Measurements from ENCODE around the gene PDK3. TPM values are rescaled to one million over a fixed set of nuclear protein-coding genes. Genes with fewer than 3 reads are reported as not detected.
A peak's percentile ranks its signal among the peaks of the same experiment; 100 is the strongest.

The PDK3 gene
- total RNA-seq, 3 donors from 2014 or later (not counting 1 experiment from before 2014, with no cell fraction given) = 21.9 to 30.9 (median 28.1) TPM

DNA sequence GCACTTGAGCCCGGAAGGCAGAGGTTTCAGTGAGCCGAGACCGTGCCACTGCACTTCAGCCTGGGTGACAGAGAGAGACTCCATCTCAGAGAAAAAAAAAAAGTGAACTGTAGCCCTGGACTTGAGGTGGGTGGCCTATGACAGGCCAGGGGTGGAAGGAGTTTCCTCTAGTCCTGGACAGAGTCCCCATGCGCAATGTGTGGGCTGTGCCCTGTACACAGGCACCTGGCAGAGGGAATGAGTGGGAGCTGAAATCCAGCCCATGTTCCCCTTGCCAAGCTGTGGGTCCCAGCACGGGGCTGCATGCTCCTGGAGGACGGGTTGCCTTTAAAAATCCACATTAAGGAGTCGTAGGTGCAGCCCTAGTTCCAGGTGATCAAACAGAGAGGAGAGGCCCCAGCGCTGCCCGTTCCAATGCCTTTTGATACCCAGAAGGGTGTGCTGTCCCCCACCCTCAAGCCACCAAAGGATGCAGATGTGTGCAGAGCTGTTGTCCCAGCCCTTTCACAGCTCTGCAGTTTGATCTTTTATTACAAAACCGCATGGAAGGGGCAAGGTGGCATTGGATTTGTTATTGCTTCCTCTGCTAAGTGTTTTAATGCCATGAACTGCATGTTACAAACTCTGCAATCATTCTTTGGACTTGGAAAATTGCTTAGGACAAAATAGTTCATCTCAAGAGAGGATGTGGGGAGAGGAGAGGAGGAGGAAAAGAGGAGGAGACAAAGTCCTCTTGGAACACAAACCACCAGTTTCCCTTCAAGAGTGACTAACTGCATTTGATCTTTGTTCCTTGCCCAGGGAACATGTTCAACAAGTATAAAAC, 38.0 kb upstream of the PDK3 start:
- H3K9me3 Mint-ChIP-seq = no peaks in the 10 kb centered on the region
- H3K4me1 Mint-ChIP-seq = peaks cover 9 to 12% of the 10 kb centered on the region in 2 donors
- no peak overlapping the region for H3K4me3 Mint-ChIP-seq
- DNase-seq = peak in 1 of 2 donors; percentile 1
- 95% methylated on average over 10 of the region's 10 CpGs for WGBS (ENCODE audit: insufficient coverage)
- intact Hi-C loops (cut with micrococcal nuclease) = no loop called here
- H3K36me3 Mint-ChIP-seq = no peaks in the 10 kb centered on the region
- no peaks in the 10 kb centered on the region for H3K27me3 Mint-ChIP-seq (ENCODE audit: low read depth in 2 of 2)
- H3K27ac ChIP-seq (ENCODE audit: low read length) = peak overlapping the region; percentile 42
- no peak for TF ChIP-seq CTCF (IDR thresholded peaks at IDR 0.05)
- ATAC-seq = peak in 2 of 3 donors; percentile 34 to 46
- peak overlapping the region; percentile 56 to 67 for H3K27ac Mint-ChIP-seq
- peaks cover 14% of the 10 kb centered on the region for H3K4me1 ChIP-seq (ENCODE audit: control insufficient read depth, insufficient read depth, low read length)
- no peaks in the 10 kb centered on the region for H3K36me3 ChIP-seq (ENCODE audit: control insufficient read depth, insufficient read depth, low read length)
- no peak overlapping the region for H3K4me3 ChIP-seq (ENCODE audit: low read length)
- no peaks in the 10 kb centered on the region for H3K27me3 ChIP-seq (ENCODE audit: control insufficient read depth, insufficient read depth, low read length)
- H3K9me3 ChIP-seq (ENCODE audit: control insufficient read depth, insufficient read depth, low read length) = no peaks in the 10 kb centered on the region

- peak overlapping the region; percentile 56 to 67 for H3K27ac Mint-ChIP-seq
- no peaks in the 10 kb centered on the region for H3K9me3 Mint-ChIP-seq
Observed at GRCh38 chrX:24427747-24428019, 37.4 kb upstream of the PDK3 start.

DNA sequence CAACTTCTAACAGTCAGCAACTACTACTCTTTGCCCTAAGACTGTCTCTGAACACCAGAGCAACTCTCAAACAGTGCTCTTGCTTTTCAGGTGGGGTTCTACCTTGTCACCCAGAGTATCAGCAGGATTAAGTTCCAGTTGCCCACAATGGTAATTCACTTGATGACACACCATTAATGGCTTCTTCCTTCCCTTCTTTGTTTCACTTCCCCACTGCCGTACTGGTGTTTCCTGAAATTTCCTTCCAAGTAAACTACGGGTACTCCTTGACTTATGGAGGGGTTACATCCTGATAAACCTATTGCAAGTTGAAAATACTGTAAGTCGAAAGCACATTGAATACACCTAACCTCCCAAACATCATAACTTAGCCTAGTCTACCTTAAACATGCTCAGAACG, 36.6 kb upstream of the PDK3 start:
- peak overlapping the region in 1 of 2 donors; percentile 67 for H3K27ac Mint-ChIP-seq
- Histone ChIP-seq H3K9me3 (ENCODE audit: control insufficient read depth, insufficient read depth, low read length) (no peaks in the 10 kb centered on the region), H3K36me3 (ENCODE audit: control insufficient read depth, insufficient read depth, low read length) (no peaks in the 10 kb centered on the region), H3K27ac (ENCODE audit: low read length) (no peak overlapping the region), H3K4me1 (ENCODE audit: control insufficient read depth, insufficient read depth, low read length) (peaks cover 14% of the 10 kb centered on the region), H3K27me3 (ENCODE audit: control insufficient read depth, insufficient read depth, low read length) (no peaks in the 10 kb centered on the region), H3K4me3 (ENCODE audit: low read length) (no peak overlapping the region)
- H3K9me3 Mint-ChIP-seq = no peaks in the 10 kb centered on the region
- 70% methylated on average over 2 of the region's 4 CpGs for WGBS (ENCODE audit: insufficient coverage)
- no peak for TF ChIP-seq CTCF (IDR thresholded peaks at IDR 0.05)
- H3K27me3 Mint-ChIP-seq (ENCODE audit: low read depth in 2 of 2) = no peaks in the 10 kb centered on the region
- ATAC-seq = no peak
- H3K4me1 Mint-ChIP-seq = peaks cover 17 to 21% of the 10 kb centered on the region in 2 donors
- no peak overlapping the region for H3K4me3 Mint-ChIP-seq
- H3K36me3 Mint-ChIP-seq = no peaks in the 10 kb centered on the region
- intact Hi-C loops (cut with micrococcal nuclease) = no loop called here
- no peak for DNase-seq

More at GRCh38 chrX:24427747-24428019, 37.4 kb upstream of the PDK3 start:
- intact Hi-C loops (cut with micrococcal nuclease) = no loop called here
- Histone ChIP-seq H3K36me3 (ENCODE audit: control insufficient read depth, insufficient read depth, low read length) (no peaks in the 10 kb centered on the region), H3K27ac (ENCODE audit: low read length) (peak overlapping the region; percentile 42), H3K27me3 (ENCODE audit: control insufficient read depth, insufficient read depth, low read length) (no peaks in the 10 kb centered on the region), H3K9me3 (ENCODE audit: control insufficient read depth, insufficient read depth, low read length) (no peaks in the 10 kb centered on the region), H3K4me1 (ENCODE audit: control insufficient read depth, insufficient read depth, low read length) (peaks cover 14% of the 10 kb centered on the region), H3K4me3 (ENCODE audit: low read length) (no peak overlapping the region)
- Mint-ChIP-seq H3K27me3 (ENCODE audit: low read depth in 2 of 2) (no peaks in the 10 kb centered on the region), H3K4me3 (no peak overlapping the region), H3K36me3 (no peaks in the 10 kb centered on the region), H3K4me1 (peaks cover 10 to 13% of the 10 kb centered on the region in 2 donors)
- no peak for DNase-seq
- ATAC-seq = peak in 1 of 3 donors; percentile 25
- 29% methylated on average over 1 of the region's 1 CpG for WGBS (ENCODE audit: insufficient coverage)
- TF ChIP-seq CTCF (IDR thresholded peaks at IDR 0.05) = no peak

DNA sequence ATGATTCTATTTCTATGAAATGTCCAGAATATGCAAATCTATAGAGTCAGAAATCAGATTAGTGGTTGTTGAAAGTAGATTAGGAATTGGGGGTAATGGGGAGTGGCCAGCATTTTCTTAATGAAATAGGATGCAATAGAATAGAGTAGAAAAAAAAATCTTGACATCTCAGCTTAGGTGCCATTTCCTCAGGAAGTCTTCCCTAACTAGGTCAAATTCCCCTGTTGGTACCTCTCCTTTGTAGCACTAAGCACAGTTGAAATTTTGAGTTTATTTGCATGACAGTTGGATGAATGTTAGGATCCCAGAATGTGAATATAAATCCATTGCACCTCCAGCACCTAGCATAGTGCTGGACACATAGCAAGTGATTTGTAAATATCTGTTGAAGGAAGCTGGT, 30.0 kb upstream of the PDK3 start:
- H3K27ac Mint-ChIP-seq = peak overlapping the region; percentile 69 to 76

More for the DNA sequence above, 30.0 kb upstream of the PDK3 start:
- no peaks in the 10 kb centered on the region for H3K27me3 Mint-ChIP-seq (ENCODE audit: low read depth in 2 of 2)
- H3K9me3 Mint-ChIP-seq = no peaks in the 10 kb centered on the region
- no peaks in the 10 kb centered on the region for H3K36me3 Mint-ChIP-seq
- peak in 1 of 2 donors; percentile 13 for DNase-seq
- peak overlapping the region; percentile 69 for H3K4me3 Mint-ChIP-seq
- H3K4me3 ChIP-seq (ENCODE audit: low read length) = no peak overlapping the region
- TF ChIP-seq CTCF (IDR thresholded peaks at IDR 0.05) = no peak
- no peaks in the 10 kb centered on the region for H3K9me3 ChIP-seq (ENCODE audit: control insufficient read depth, insufficient read depth, low read length)
- H3K4me1 Mint-ChIP-seq = peaks cover 27 to 33% of the 10 kb centered on the region in 2 donors
- H3K27me3 ChIP-seq (ENCODE audit: control insufficient read depth, insufficient read depth, low read length) = no peaks in the 10 kb centered on the region
- H3K4me1 ChIP-seq (ENCODE audit: control insufficient read depth, insufficient read depth, low read length) = peaks cover 5% of the 10 kb centered on the region
- peak; percentile 62 to 73 (median 62) for ATAC-seq
- no peak overlapping the region for H3K27ac ChIP-seq (ENCODE audit: low read length)
- intact Hi-C loops (cut with micrococcal nuclease) = no loop called here
- no peaks in the 10 kb centered on the region for H3K36me3 ChIP-seq (ENCODE audit: control insufficient read depth, insufficient read depth, low read length)
